Measurements from ENCODE around the gene OPCML. TPM values are rescaled to one million over a fixed set of nuclear protein-coding genes. Genes with fewer than 3 reads are reported as not detected.

OPCML gene
- total and polyA plus RNA-seq, 12 donors = under 0.01 to 1.2 (median 0.39) TPM

- WGBS, 2 donors = 61 to 64% methylated on average over 8 of the region's 8 CpGs
- Histone ChIP-seq H3K4me3 (no peak overlapping the region), H3K4me1 (no peaks in the 10 kb centered on the region), H3K9me3 (no peaks in the 10 kb centered on the region), H3K36me3 (no peaks in the 10 kb centered on the region), H3K27me3 (peaks cover 0 to 44% (median 23%) of the 10 kb centered on the region in 7 donors), H3K27ac (no peak overlapping the region)
- ATAC-seq (no peak), DNase-seq (no peak)
- TF ChIP-seq CTCF (IDR thresholded peaks at IDR 0.05) = no peak
- intact Hi-C loops (cut with DNase I) = no loop called here
These were observed 292.7 kb downstream of the OPCML start for GRCh38 chr11:133239575-133239974.

GRCh38 chr11:133238495-133238894 is 293.8 kb downstream of the OPCML start:
- H3K36me3 ChIP-seq = no peaks in the 10 kb centered on the region
- H3K27ac ChIP-seq = no peak overlapping the region
- DNase-seq (no peak), ATAC-seq (no peak)
- H3K4me3 ChIP-seq = no peak overlapping the region
- WGBS, 2 donors = 81 to 84% methylated on average over 10 of the region's 10 CpGs
- no peak for TF ChIP-seq CTCF (IDR thresholded peaks at IDR 0.05)
- H3K4me1 ChIP-seq = no peaks in the 10 kb centered on the region
- peaks cover 0 to 43% (median 32%) of the 10 kb centered on the region in 7 donors for H3K27me3 ChIP-seq
- H3K9me3 ChIP-seq = peaks cover 0 to 4% (median 0%) of the 10 kb centered on the region in 11 donors
- intact Hi-C loops (cut with DNase I) = no loop called here

GRCh38 chr11:133238027-133238426 is 294.3 kb downstream of the OPCML start:
- Histone ChIP-seq H3K27ac (no peak overlapping the region), H3K4me3 (no peak overlapping the region), H3K27me3 (peaks cover 0 to 44% (median 32%) of the 10 kb centered on the region in 7 donors), H3K36me3 (no peaks in the 10 kb centered on the region), H3K4me1 (no peaks in the 10 kb centered on the region), H3K9me3 (peaks cover 0 to 8% (median 0%) of the 10 kb centered on the region in 11 donors)
- ATAC-seq = no peak
- 82 to 86% methylated on average over 2 of the region's 2 CpGs for WGBS, 2 donors
- no peak for TF ChIP-seq CTCF (IDR thresholded peaks at IDR 0.05)
- intact Hi-C loops (cut with DNase I) = no loop called here
- no peak for DNase-seq

- Histone ChIP-seq H3K27ac (no peak overlapping the region), H3K4me1 (no peaks in the 10 kb centered on the region), H3K27me3 (peaks cover 0 to 40% (median 22%) of the 10 kb centered on the region in 7 donors), H3K4me3 (no peak overlapping the region), H3K36me3 (no peaks in the 10 kb centered on the region), H3K9me3 (peaks cover 0 to 10% (median 0%) of the 10 kb centered on the region in 11 donors)
- WGBS, 2 donors = 59 to 67% methylated on average over 3 of the region's 3 CpGs
- DNase-seq (no peak), ATAC-seq (no peak)
- no peak for TF ChIP-seq CTCF (IDR thresholded peaks at IDR 0.05)
- intact Hi-C loops (cut with DNase I) = no loop called here
These were observed 296.9 kb downstream of the OPCML start for GRCh38 chr11:133235381-133235780.
